Gastrocnemius medialis (tissue), 4 donors: ENCODE data around the gene CHST8. TPM values are rescaled to one million over a fixed set of nuclear protein-coding genes. Genes with fewer than 3 reads are reported as not detected.

ENCODE experiments used
- ATAC-seq, 2 donors: fragments of 150-250 bp; one replicate each; pipeline ENCODE4 v1.9.1; 2016
- DNase-seq, 2 donors: peaks; one replicate each; pipeline ENCODE4 v3.0.0-alpha.2; 2019
- H3K27ac ChIP-seq, 4 donors: fragments of 200-600 bp; sonication (generic); 1 replicate in 1 of 4; 2 replicates in 3 of 4; pipeline ENCODE4 v1.5.1; 2016 to 2018; ENCODE audit warnings: mild to moderate bottlenecking in 2 of 4, moderate library complexity in 1 of 4
- H3K27me3 ChIP-seq, 3 donors: fragments of 200-600 bp; sonication (generic) in 2 of 3; 1 replicate in 1 of 3; 2 replicates in 2 of 3; pipeline versions ENCODE4 v1.5.1 to v1.6.0; 2016 to 2019; ENCODE audit warnings: mild to moderate bottlenecking in 1 of 3, moderate library complexity in 1 of 3
- H3K36me3 ChIP-seq, 2 donors: fragments of 200-600 bp; sonication (generic) in 1 of 2; one replicate each; pipeline ENCODE4 v1.5.1; 2017 to 2018
- H3K4me1 ChIP-seq, 2 donors: fragments of 200-600 bp; sonication (generic) in 1 of 2; one replicate each; pipeline ENCODE4 v1.5.1; 2016 to 2017; ENCODE audit warnings: mild to moderate bottlenecking in 2 of 2
- H3K4me3 ChIP-seq, 4 donors: fragments of 200-600 bp; sonication (generic) in 3 of 4; 1 replicate in 1 of 4; 2 replicates in 3 of 4; pipeline ENCODE4 v1.5.1; 2016 to 2019; ENCODE audit warnings: mild to moderate bottlenecking in 2 of 4
- H3K9me3 ChIP-seq, 3 donors: fragments of 200-600 bp; sonication (generic) in 2 of 3; 1 replicate in 1 of 3; 2 replicates in 2 of 3; pipeline ENCODE4 v1.5.1; 2016 to 2019
- CTCF ChIP-seq, 5 experiments: fragments of 450-650 bp in 3 of 5; fragments of 200-600 bp in 2 of 5; sonication (generic) in 2 of 5; IDR thresholded peaks in 4 of 5; conservative IDR thresholded peaks in 1 of 5; 1 replicate in 4 of 5; 2 replicates in 1 of 5; pipeline ENCODE4 v1.5.1; 2016 to 2019; ENCODE audit warnings: antibody characterized with exemption in 5 of 5, mild to moderate bottlenecking in 3 of 5, moderate library complexity in 3 of 5
- POLR2A ChIP-seq, 2 donors: fragments of 450-650 bp; IDR thresholded peaks; one replicate each; pipeline ENCODE4 v1.6.1; 2017; ENCODE audit warnings: antibody characterized with exemption in 2 of 2, mild to moderate bottlenecking in 2 of 2, moderate library complexity in 2 of 2
- in situ Hi-C, 4 donors: fragments of 200-750 bp; cut with MboI; loops; one replicate each; pipeline versions ENCODE4 v1.15.0 to v1.8.0; 2017; ENCODE audit warnings: low sequenced_read_pairs in 4 of 4
- intact Hi-C: fragments of 100-400 bp; cut with DNase I; formaldehyde crosslinking; loops from one replicate; pipeline ENCODE4 v1.15.1; 2023; ENCODE audit warnings: low total_unique reads
- total RNA-seq, 4 donors: library from RNA; depleted of rRNA; stranded (reverse); fragments of >200 nt; gene quantifications; one replicate each; pipeline versions ENCODE4 v1.1.0 to v1.2.3, GENCODE V29; 2016

Gene CHST8
- total RNA-seq, 4 donors from 2014 or later, result 0.29 to 0.46 TPM; not detected in 2

GRCh38 chr19:33769208-33769607 lies 147.5 kb downstream of the CHST8 start:
- Histone ChIP-seq H3K27me3 (peaks cover 0 to 5% (median 0%) of the 10 kb centered on the region in 3 donors), H3K36me3 (no peaks in the 10 kb centered on the region), H3K9me3 (no peaks in the 10 kb centered on the region), H3K4me1 (no peaks in the 10 kb centered on the region), H3K27ac (no peak overlapping the region), H3K4me3 (no peak overlapping the region)
- DNase-seq, result no peak
- intact Hi-C loops, result no loop called here
- TF ChIP-seq POLR2A (IDR thresholded peaks at IDR 0.05) (no peak), CTCF (IDR thresholded peaks at IDR 0.05 in 4 of 5, conservative IDR thresholded peaks at IDR 0.05 in 1 of 5) (no peak)
- in situ Hi-C loops, result loop anchor here (25.0 kb wide), 2 partner anchors 332 to 532 kb away; partner anchors contain the start of gene SLC7A10 (in 3 of the 4)
- ATAC-seq, result no peak

GRCh38 chr19:33770107-33770506 lies 148.4 kb downstream of the CHST8 start:
- Histone ChIP-seq H3K4me3 (no peak overlapping the region), H3K27ac (no peak overlapping the region), H3K9me3 (no peaks in the 10 kb centered on the region), H3K36me3 (no peaks in the 10 kb centered on the region), H3K4me1 (no peaks in the 10 kb centered on the region), H3K27me3 (peaks cover 0 to 5% (median 0%) of the 10 kb centered on the region in 3 donors)
- no peak for ATAC-seq
- intact Hi-C loops (loop anchor here (5.0 kb wide), 2 partner anchors 353 to 528 kb away; no protein-coding TSS in a partner anchor), in situ Hi-C loops (loop anchor here (10.0 to 25.0 kb wide), 4 partner anchors 325 to 533 kb away; partner anchors contain the start of gene SLC7A10 (in 3 of the 4))
- TF ChIP-seq CTCF (IDR thresholded peaks at IDR 0.05 in 4 of 5, conservative IDR thresholded peaks at IDR 0.05 in 1 of 5), result no peak
- TF ChIP-seq POLR2A (IDR thresholded peaks at IDR 0.05), result no peak
- no peak for DNase-seq

DNA sequence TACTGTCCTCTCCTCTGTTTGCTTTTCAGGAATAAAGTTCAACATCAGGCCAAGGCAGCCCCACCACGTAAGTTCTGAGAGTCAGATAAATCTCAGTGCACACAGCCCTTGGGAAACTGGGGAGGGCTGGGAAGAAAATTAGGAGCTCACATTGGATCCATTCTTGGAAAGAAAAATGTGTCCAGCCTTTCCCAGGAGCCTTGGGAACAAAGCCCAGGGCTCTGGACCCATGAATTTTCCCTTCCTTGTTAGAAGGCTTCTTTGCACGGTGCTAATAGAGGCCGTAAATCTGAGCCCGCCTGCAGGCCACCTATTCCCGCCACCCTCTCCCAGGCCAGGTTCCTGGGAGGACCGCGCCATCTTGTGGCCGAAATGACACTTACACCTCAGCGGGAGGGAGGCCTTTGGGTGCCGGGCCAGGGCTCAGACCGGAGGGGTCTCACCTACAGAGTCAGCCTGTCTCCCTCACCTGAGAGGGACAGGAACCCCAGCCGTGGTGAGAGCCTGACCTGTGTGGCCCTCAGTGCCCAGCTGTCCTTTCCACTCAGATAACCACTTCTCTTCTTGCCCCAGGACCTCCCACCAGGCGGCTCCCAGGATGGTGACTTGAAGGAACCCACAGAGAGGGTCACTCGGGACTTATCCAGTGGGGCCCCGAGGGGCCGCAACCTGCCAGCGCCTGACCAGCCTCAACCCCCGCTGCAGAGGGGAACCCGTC lies 149.8 kb downstream of the CHST8 start:
- DNase-seq, result peak in 1 of 2 donors; percentile 24
- in situ Hi-C loops (loop anchor here (10.0 to 25.0 kb wide), 4 partner anchors 323 to 534 kb away; partner anchors contain the start of gene SLC7A10 (in 3 of the 4)), intact Hi-C loops (loop anchor here (1.0 to 5.0 kb wide), 3 partner anchors 341 to 529 kb away; no protein-coding TSS in a partner anchor)
- Histone ChIP-seq H3K27ac (no peak overlapping the region), H3K9me3 (no peaks in the 10 kb centered on the region), H3K4me1 (no peaks in the 10 kb centered on the region), H3K4me3 (no peak overlapping the region), H3K36me3 (no peaks in the 10 kb centered on the region), H3K27me3 (peaks cover 0 to 5% (median 0%) of the 10 kb centered on the region in 3 donors)
- peak; percentile 55 to 56 for ATAC-seq
- TF ChIP-seq POLR2A (IDR thresholded peaks at IDR 0.05) (no peak), CTCF (IDR thresholded peaks at IDR 0.05 in 4 of 5, conservative IDR thresholded peaks at IDR 0.05 in 1 of 5) (peak; percentile 43 to 84 (median 78))

- Histone ChIP-seq H3K36me3 (no peaks in the 10 kb centered on the region), H3K27me3 (peaks cover 0 to 5% (median 0%) of the 10 kb centered on the region in 3 donors), H3K27ac (no peak overlapping the region), H3K9me3 (no peaks in the 10 kb centered on the region), H3K4me1 (no peaks in the 10 kb centered on the region), H3K4me3 (no peak overlapping the region)
- no peak for DNase-seq
- in situ Hi-C loops, result loop anchor here (10.0 to 25.0 kb wide), 4 partner anchors 323 to 535 kb away; partner anchors contain the start of gene SLC7A10 (in 3 of the 4)
- intact Hi-C loops, result loop anchor here (5.0 kb wide), 2 partner anchors 355 to 530 kb away; no protein-coding TSS in a partner anchor
- TF ChIP-seq CTCF (IDR thresholded peaks at IDR 0.05 in 4 of 5, conservative IDR thresholded peaks at IDR 0.05 in 1 of 5) (no peak), POLR2A (IDR thresholded peaks at IDR 0.05) (no peak)
- ATAC-seq, result no peak
Measured at GRCh38 chr19:33772102-33772857, 150.5 kb downstream of the CHST8 start.
